ENCODE data around the gene PSMG4. TPM values are rescaled to one million over a fixed set of nuclear protein-coding genes. Genes with fewer than 3 reads are reported as not detected.

The PSMG4 gene
- total and polyA plus RNA-seq, 9 of the 15 experiments (the other 6 are each of a cell fraction or from before 2014, with no cell fraction given), result 12.9 to 185 (median 52.0) TPM

DNA sequence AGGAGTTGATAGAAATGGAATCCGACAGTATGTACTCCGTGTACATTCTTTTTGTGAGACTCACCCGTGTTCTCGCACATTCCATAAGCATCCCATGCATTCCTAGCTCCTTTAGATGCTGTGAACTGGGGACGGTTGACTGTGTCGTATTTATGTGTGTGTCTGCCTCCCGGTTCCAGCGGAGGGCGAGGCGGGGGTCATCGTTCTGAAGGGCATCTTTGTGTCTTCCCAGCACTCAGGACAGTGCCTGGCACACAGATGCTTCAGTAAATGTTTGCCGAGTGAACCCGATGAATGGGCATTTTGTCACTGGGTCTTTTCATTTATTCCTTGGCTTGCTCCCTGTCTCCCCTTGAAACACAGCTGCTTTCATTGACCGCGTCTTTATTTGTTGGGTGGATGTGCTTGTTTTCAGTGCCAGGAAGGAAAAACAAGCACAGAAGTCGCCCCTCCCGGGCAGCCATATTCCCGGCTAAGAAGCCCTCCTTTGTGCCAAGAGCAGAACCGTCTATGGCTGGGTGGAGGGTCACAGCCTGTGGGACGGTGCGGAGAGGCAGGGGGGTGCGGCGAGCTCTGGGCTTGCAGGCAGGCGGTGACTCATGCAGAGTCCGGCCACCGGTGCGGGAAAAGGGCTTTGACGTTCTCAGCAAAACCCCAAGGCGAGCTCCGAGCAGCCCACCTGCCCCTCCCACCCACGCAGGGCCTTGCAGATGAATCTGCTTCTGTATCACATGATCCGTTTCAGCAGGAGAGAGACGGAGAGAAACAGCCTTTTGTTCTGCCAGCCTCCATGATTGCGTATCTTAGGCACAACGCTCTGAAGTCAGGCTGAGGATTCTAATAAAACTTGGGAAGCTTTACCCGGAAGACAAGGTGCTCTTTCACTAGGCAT is 11.2 kb upstream of the PSMG4 start (continued):
- TF ChIP-seq FOXK1 (CRISPR knock-in tag; IDR thresholded peaks at IDR 0.05; ENCODE audit: borderline replicate concordance) (no peak), ILK (tag; IDR thresholded peaks at IDR 0.05; ENCODE audit: borderline replicate concordance, low read depth) (no peak), CHD2 (IDR thresholded peaks at IDR 0.05; ENCODE audit: low read depth, low read length) (no peak), MTA3 (IDR thresholded peaks at IDR 0.05; ENCODE audit: borderline replicate concordance) (0 out of 2 replicates have a peak, but pooled peaks have one; percentile 30), ZNF124 (CRISPR knock-in tag; IDR thresholded peaks at IDR 0.05) (no peak), RB1 (IDR thresholded peaks at IDR 0.05; ENCODE audit: low read depth) (0 out of 2 replicates have a peak, but pooled peaks have one; percentile 12), BRD9 (IDR thresholded peaks at IDR 0.05; ENCODE audit: low read depth, partially characterized antibody) (no peak), NBN (IDR thresholded peaks at IDR 0.05; ENCODE audit: low read depth) (no peak), CREB1 (IDR thresholded peaks at IDR 0.05) (no peak), CREB1 (CRISPR knock-in tag; IDR thresholded peaks at IDR 0.05) (no peak), MAFK (IDR thresholded peaks at IDR 0.05; ENCODE audit: low read length) (peak; percentile 26; the same call in 1 of the 2 replicates), SAFB2 (IDR thresholded peaks at IDR 0.05; ENCODE audit: borderline replicate concordance, low read depth, low read length, severe bottlenecking) (no peak), MAFG (tag; conservative IDR thresholded peaks at IDR 0.05) (no peak), HDAC1 (IDR thresholded peaks at IDR 0.05) (0 out of 4 replicates have a peak, but pooled peaks of 1 of the 2 experiments have one; percentile 20), EGR1 (conservative IDR thresholded peaks at IDR 0.05) (peak; percentile 94), YY1 (IDR thresholded peaks at IDR 0.05; ENCODE audit: borderline replicate concordance in 1 of 3, control insufficient read depth in 1 of 3, extremely low read depth in 1 of 3, insufficient read depth in 3 of 3, insufficient read length in 1 of 3, insufficient replicate concordance in 2 of 3, low read depth in 1 of 3, low read length in 2 of 3) (peak in 1 of 3 experiments; percentile 5), FOXJ2 (tag; IDR thresholded peaks at IDR 0.05) (no peak), JUN (IDR thresholded peaks at IDR 0.05; ENCODE audit: borderline replicate concordance, low read depth, low read length) (peak; percentile 82; the same call in 1 of the 2 replicates), JUN (CRISPR knock-in tag; IDR thresholded peaks at IDR 0.05; ENCODE audit: borderline replicate concordance) (no peak), SAP30 (IDR thresholded peaks at IDR 0.05; ENCODE audit: borderline replicate concordance, insufficient read depth, low read depth, low read length, poor library complexity, severe bottlenecking) (no peak)
- TF ChIP-seq, protein P1, sequence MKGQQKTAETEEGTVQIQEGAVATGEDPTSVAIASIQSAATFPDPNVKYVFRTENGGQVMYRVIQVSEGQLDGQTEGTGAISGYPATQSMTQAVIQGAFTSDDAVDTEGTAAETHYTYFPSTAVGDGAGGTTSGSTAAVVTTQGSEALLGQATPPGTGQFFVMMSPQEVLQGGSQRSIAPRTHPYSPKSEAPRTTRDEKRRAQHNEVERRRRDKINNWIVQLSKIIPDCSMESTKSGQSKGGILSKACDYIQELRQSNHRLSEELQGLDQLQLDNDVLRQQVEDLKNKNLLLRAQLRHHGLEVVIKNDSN (CRISPR knock-in tag; IDR thresholded peaks at IDR 0.05), result peak; percentile 68
- TF ChIP-seq, protein P2, sequence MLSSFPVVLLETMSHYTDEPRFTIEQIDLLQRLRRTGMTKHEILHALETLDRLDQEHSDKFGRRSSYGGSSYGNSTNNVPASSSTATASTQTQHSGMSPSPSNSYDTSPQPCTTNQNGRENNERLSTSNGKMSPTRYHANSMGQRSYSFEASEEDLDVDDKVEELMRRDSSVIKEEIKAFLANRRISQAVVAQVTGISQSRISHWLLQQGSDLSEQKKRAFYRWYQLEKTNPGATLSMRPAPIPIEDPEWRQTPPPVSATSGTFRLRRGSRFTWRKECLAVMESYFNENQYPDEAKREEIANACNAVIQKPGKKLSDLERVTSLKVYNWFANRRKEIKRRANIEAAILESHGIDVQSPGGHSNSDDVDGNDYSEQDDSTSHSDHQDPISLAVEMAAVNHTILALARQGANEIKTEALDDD (IDR thresholded peaks at IDR 0.05), result no peak
- TF ChIP-seq, protein P3, sequence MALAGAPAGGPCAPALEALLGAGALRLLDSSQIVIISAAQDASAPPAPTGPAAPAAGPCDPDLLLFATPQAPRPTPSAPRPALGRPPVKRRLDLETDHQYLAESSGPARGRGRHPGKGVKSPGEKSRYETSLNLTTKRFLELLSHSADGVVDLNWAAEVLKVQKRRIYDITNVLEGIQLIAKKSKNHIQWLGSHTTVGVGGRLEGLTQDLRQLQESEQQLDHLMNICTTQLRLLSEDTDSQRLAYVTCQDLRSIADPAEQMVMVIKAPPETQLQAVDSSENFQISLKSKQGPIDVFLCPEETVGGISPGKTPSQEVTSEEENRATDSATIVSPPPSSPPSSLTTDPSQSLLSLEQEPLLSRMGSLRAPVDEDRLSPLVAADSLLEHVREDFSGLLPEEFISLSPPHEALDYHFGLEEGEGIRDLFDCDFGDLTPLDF (CRISPR knock-in tag; IDR thresholded peaks at IDR 0.05), result no peak
